T-helper 9 cell (primary cell): ENCODE data around the gene RSPO3.
A peak's percentile ranks its signal among the peaks of the same experiment; 100 is the strongest.

Source experiments
- DNase-seq: peaks from one replicate; pipeline ENCODE4 v3.0.0-alpha.2; 2020

Gene RSPO3

DNA sequence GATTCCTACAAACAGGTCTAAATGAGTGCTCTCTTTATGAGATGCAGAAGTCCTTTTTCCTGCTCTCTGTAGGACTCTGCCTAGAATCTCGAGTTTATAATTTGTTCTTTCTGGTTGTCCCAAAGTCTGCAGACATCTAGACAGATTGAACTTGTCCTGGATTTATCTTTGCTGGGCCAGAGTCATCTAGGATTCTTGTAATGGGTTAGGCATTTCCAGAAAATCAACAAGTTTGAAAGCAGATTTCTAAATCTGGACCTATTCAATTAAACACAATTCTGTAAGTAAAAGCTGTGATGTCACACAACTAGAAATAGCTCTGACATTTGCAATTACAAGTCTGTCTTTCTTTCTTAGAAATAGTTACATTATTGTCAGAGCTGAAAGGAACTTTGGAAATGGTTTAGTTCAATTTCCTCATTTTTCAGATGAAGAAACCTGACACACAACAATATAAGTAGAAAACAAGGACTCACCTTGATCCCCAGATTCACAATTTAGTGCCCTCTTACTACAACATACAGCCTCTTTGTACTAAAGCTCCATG lies 4.2 kb upstream of the RSPO3 start:
- DNase-seq, result no peak

DNA sequence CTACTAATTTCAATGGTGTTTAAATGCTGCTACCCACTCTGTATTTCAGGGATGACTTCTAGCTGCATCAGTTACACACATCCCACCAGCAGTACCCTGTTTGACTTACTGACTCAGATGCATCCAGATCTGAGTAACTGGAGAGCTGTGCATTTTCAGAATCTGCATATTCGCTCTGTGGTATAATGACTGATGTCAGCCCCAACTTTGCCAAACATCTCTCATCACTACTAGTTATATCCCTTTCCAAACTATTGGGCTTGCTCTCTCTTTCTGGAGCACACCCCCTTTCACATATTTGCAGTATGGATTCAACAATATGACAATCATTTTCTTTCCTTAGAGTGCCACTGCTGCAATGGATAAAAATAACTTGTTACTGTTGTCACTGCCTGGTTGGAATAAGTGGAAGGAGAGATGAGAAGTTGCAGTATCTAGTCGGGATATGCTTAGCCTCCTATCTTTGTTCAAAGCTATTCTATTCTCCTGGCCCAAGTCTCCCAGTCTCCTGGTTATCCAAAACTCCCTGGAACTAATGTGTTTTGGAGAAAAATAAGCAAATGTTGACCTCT lies 3.3 kb upstream of the RSPO3 start:
- no peak for DNase-seq

DNA sequence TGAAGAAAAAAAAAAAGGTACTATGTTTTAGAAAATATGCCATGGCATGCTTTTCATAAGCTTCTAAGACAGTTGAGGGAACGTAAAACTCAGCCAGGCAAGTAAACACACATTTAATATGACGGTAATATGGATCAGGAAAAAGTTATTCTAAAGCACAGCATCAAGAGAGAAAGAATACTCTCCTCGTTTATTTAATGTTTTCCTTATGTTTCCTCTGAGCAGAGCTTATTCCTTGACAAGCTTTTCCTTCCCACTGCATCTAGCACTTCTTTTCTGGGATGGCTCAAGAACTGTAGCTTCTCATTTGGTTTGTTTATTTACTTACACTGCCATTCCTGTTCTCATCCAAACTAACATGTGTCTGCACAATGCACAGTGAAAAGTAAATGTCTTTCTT lies 2.7 kb upstream of the RSPO3 start:
- no peak for DNase-seq

DNA sequence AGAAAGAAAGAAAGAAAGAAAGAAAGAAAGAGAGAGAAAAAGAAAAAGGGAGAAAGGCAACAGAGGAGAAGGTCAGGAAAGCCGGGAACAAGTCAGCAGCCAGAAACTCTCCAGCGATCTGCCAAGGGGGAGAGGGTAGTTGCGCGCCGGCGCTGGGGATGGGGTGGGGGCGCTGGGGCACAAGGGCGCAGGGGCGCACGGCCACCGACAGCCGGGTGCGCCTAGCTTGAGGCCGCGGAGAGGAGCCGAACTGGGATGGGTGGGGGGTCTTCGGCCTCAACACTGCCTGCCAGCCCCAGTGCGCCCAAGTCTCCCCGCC lies 533 bp upstream of the RSPO3 start:
- DNase-seq, result no peak

DNA sequence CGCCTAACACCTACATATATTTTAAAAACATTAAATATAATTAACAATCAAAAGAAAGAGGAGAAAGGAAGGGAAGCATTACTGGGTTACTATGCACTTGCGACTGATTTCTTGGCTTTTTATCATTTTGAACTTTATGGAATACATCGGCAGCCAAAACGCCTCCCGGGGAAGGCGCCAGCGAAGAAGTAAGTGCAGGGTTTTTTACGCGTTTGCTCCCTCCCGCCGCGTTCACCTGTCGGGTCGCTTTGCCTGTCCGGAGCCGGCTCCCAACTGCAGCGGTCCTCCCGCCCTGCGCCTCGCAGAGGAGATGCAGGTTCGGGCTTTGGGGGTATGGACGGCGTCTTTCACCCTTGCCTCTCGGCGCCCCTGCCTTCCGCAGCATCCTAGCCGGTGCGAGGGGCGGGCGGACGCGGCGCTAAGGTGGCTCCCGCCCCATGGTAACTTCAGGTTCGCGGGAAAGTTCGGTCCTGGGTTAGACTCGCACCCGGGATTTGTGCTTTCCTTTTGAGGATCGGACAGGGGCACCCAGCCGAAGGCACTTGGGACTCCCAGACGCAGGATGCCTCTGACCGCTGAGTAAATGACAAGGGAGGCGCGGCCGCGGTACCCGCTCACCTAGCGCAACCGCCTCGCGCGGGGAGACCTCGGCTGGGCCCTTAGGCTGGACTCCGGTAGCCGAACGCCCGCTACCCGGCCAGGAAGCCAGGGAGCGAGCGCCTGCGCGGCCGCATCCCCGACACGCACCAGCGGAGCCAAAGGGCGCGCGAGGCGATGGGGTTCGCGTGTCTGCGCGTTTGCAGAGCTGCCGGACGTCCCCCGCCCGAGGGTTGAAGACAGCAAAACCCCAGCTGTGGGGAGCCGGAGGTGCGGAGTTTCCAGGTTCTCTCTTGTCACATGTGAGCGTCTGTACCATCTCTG lies 891 bp downstream of the RSPO3 start:
- DNase-seq, result no peak

DNA sequence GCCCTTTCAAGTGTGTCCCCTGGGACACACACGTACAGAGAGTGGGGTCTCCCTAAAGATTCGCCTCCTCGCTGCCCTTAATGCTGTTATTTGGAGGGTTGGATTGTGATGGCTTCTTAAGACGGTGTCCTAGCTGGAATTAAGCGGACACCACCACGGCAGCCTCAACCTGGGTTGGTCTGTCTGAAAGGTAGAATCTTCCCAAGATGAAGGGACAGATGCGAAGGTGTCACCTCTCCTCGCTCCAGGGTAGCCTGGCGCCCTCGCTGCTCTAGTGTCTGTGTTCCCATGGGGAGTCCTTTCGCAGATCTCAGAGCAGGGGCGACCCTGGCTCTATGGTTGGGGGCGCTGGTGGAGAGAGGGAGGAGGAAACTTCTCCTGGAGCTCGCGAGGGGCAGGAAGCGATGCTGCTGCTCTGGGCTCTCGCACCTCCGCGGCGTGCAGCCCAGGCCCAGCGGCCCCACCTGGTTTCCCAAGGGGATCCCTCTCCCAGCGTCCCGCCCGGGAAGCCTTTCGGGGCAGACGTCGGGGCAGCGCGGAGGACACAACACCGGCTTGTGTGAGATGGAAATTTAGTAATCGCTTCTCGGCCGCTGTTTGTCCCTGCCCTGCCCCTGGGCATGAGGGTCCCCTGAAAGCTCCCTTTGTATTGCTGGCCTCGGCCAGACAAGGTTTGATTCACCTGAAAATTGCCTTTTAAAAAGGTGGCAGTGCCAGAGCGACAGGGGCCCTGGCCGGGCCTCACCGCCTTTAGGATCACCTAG lies 1.7 kb downstream of the RSPO3 start:
- DNase-seq, result no peak

DNA sequence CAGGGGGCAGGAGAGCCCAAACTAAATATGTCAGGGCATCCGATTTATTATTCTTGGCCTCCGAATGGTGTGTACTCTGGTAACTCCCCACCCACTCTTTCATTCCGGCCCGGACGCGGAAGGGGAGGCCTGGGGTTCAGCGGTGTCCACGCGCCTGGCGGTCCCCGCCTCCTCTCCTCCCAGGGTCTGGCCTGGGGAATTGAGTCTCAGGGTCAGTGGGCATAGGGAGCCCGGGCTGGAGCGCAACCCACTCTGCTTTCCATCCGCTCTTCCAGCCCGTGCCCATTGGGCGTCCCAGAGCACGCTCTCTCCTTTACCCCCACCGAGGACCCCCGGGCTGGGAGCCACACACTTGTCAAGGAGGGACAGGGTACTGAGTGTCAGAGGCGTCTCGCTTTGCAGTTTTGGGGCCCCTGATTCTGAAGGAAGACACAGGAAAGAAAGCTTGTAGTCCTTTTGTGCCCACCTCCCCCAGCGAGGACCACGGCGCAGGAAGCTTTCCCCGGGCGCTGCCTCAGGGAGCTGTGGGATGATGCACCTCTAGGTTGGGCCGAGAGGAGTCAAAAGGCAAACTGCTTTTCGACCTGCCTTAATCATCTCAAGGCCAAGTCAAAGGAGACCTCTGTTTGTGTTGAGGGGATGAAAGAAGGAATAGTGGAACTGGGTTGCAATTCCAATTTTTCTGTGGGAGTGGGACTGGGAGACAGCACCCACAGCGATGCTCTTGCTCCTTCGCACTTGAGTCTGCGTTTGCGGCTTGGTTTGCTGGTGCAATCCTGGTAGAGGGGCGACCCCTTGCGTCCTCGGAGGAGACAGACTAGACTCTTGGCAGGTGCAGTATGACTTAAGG lies 2.5 kb downstream of the RSPO3 start:
- DNase-seq, result peak; percentile 25

DNA sequence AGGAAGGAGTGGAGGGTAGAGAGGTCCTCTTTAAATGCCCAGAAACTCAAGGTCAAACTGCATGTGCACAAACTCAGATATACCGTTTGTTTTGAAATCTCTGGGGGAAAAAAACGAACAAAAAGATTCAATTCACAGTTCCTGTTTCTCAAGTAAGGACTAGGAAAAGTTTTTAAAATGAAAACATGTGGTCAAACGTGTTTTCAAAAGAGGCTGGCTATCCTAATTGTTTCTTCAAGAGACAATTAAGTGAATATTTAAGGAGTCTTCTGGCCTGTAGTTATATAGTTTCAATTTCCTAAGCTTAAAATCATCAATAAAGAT lies 3.1 kb downstream of the RSPO3 start:
- DNase-seq, result no peak

DNA sequence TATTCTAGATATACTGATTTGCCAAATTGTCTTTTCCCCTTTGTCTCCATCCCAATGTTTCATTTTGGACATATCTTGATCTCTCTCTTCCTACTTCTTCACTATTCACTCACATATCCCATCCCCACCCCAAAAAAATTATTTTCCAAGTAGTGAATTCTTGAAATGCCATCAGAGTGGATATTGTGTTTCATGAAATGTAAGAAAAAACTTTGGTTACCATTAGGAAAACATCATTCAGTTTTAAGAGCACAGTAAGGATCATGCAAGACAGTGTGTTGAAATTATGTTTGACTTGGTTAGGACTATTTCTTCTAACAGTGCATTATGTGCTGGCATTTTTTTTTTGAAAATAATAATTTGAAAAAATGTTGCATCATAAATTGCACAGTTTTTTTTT lies 5.7 kb downstream of the RSPO3 start:
- no peak for DNase-seq

DNA sequence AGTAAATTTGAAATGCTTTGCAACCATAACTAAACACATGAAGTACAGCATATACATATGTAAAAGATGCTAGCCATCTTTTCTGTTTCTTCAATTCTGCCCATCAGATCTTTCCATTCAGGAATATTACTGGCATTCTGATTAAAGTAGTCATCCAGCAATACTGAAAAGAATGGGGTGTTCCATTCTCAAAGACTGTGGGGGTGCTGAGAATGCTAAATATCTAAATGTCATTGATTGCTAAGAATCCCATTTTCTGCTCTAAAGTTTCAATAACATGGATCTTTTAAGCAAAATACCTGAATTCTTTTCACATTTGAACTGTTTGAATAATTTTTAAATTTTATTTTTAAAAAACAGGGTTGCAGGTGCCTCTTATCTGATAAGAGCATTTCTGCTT lies 6.2 kb downstream of the RSPO3 start:
- DNase-seq, result no peak

DNA sequence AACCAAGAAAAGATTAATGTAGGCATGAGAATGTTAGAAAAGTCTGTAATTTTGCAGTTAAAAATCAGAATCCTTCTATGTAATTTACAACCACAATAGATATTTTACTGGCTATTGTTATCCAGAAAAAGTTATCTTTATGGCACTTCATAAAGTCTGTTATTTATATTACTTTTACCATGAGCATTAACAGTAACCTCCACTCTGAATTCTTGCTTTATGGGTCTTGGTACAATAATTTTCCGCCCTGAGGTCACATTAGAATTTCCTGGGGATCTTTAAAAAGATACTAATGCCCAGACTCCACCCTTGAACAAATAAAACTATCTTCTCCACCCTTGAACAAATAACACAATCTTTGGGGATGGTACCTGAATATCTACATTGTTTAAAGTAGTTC lies 9.6 kb downstream of the RSPO3 start:
- no peak for DNase-seq

DNA sequence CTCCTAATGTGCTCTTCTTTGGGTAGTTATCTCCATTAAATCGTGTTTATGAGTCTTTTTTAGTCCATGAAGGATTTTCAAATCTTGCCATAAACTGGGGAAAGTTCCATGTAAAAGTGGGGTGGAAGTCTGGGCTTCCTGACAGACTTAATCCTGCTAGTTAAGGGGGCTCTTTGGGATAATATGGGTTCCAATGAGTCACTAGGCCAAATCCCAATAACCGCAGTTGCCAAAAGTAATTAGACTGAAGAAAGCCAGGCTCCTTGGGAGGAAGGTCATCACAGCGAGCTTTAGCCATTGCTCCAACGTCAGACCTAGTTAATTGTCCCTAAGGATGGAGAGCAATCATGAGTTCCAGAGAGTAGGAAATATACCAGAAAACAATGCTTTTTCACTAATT lies 10.8 kb downstream of the RSPO3 start:
- DNase-seq, result no peak

DNA sequence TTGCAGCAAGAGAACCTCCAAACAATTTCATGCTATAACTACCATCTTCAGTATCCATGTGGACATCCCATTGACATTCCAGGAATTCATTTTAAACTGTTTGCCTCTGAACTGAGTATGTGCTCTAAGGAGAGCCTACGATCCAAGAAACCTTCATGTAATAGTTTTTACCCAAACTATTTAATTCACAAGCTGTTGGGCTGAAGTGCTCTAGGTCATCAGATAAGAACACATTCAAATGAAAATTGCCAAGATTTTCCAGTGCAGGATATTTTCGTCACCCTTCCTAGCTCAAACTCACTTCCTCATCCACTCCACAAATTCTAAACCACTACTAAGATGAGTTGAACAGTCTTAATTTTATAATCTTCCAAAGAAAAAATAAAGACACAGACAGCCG lies 12.8 kb downstream of the RSPO3 start:
- no peak for DNase-seq

DNA sequence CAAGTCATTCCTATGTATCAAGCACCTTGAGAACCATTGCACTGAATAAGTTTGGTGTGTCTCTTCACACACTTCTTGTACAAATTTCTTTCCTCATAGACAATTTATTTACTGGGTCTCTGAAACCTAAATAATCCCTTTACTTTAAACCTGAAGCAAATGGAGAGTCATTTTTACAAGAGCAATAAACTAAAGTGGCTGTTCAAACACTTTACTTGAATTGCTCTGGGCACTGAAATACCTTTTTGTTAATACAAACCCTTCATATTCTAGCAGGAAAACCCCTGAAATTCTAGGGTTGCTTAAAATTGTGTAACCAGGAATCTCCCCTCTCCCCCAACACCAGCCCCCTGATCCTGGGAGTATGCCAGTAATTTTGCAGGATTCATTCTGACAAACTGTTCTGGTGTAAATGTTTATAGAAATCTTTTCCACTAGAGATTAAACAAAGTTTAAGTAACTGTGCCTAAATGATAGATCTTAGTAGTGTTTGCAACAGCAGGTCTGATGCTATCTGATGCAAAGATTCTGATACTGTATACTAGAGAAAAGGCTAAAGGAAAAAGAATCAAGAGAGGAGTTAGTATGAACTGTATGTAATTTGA lies 13.4 kb downstream of the RSPO3 start:
- DNase-seq, result no peak

DNA sequence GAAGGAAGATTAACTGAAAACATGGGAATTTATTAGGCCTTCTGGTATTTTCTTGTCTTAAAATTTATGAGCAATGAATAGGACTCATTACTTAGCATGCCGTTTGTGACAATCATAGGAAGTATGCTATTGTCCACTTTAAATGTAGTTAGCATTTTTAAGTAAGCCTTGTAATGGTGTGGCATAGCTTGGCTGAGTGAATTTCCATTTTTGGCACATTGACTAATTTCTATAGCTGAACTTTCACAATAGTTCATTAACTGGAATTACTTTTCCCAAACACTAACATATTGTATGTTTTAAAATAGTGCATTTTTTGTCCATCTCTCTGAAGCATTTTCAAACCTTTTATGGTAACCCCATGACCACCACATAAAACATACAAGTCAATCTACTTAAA lies 15.7 kb downstream of the RSPO3 start:
- DNase-seq, result no peak

DNA sequence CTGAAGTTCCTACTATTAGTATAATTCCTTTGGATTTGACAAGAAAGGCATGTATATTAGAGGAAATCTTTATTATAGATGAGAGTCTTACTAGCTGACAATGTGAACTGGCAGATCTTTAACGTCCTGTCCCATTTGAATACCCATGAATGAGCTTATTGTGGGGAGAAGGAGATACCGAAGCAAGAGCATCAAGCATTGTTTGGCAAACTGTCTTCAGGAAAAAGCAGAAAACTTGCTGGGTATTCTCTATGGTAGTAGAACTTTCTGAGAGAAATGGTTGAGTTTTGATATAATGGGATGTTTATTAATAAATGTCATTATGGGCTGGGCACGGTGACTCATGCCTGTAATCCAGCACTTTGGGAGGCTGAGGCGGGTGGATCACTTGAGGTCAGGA lies 18.3 kb downstream of the RSPO3 start:
- DNase-seq, result no peak

DNA sequence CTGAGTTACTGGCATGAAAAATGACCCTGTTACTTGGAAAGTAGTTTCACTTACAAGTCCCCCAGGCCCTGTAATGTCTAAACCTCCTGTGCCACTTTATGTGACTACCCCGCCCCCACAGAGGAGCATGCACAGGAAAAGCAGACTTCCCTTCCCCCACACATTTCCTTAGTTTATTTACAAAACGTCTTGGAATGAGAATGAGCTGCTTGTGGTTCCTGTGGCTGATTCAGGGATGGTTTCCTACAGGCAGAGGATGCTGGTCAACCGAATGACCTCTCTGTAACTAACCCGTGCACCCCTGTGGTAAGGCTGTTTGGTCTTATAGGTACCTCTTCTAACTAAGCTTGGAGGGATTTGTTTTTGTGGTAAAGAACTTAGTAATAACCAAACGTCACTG lies 28.5 kb downstream of the RSPO3 start:
- no peak for DNase-seq

DNA sequence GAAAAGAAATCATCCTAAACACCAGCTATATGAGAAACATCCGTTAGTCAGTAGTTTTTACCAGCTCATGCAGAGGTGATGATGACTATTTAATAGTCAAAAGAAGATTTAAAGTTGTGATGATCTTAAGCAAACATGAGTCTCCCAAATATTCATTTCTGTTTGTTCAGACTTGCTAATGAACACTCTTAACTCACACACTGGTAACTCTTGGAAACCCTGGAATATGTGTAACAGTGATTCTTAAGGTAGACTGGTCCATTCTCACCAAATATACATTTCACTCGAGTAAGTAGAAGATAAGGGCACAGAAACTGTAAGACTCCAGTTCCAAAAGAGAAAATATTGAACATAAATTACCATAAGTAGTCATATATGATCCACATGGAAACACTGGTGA lies 29.1 kb downstream of the RSPO3 start:
- no peak for DNase-seq

DNA sequence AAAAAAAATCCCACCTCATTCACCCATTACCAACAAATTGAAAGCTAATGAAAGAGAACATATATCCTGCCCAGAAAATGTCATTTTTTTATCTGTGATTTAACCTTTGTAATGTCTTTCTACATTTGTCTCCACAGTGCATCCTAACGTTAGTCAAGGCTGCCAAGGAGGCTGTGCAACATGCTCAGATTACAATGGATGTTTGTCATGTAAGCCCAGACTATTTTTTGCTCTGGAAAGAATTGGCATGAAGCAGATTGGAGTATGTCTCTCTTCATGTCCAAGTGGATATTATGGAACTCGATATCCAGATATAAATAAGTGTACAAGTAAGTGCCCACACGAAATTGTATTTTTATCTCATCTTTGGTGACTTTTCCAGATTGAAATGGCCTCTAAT lies 30.0 kb downstream of the RSPO3 start:
- no peak for DNase-seq

DNA sequence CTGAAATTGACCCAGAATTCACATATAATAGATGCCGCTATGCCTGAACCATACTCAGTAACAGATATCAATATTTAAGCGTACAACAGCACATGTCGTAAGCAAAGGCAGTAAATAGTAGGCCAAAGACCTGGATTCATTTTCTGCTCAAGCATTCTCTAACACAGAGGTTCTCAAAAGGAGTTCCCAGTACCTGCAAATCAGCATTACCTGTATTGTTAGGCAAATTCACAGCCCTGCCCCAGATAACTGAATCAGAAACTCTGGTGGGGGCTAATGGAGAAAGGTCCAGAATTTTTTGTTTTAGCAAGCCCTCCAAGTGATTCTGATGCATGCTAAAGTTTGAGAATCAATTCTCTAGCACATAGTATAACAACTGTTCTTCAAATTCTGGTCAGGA lies 36.0 kb downstream of the RSPO3 start:
- no peak for DNase-seq

DNA sequence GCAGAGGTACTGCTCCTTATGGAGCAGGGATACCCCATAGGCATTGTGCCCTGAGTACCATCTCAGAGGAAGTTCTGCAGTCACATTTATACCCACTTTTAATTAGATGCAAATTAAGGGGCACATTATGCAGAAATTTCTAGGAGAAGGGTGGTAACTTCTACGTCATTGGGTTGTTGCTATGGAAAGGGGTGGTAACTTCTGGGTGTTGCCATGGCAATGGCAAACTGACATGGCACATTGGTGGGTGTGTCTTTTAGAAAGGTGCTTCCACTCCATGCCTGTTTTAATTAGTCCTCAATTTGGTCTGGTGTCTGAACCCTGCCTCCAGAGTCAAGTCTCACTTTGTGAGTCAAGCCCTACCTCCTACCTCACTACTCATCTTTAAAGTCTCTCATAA lies 42.0 kb downstream of the RSPO3 start:
- DNase-seq, result no peak

DNA sequence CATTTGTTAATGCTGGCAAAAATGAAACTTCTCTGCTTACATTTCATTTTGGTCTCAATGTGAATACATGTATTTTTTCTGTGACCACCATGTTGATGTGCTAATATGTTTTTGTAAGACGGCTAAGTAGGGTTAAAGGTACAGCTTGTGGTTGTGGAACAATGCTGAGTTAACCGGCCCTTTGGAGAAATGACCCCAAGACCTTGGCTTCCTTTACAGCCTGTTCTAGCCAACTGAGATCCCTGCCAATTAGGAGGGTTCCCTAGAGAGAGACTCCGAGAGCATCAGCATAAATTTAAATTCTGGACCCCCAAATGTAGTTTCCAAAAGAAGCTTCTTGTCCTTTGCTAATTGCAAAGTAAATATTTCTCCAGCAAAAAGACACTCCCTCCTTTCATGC lies 44.4 kb downstream of the RSPO3 start:
- no peak for DNase-seq

DNA sequence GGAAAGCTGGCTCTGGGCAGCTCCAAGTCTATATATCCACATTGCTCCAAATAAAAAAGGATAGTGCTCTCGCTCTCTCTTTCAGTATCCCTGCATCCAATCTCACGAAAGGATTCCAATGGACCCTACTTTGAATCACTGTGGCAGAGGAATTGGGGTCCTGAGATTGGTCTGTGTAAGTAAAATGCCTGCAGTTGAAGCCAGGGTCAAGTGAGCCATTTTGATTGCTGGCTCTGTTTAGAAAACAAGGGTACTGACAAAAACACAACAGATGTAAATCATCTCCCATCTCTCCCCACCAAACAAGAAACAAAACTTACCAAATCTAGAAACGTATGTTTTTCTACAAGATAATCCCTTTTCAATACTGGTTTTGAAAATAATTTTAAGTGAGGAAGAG lies 45.6 kb downstream of the RSPO3 start:
- no peak for DNase-seq
